Measurements from ENCODE around the gene PDX1. TPM values are rescaled to one million over a fixed set of nuclear protein-coding genes. Genes with fewer than 3 reads are reported as not detected.

The PDX1 gene
- total RNA-seq, 1 experiment from 2014 or later = 1.7 TPM

DNA sequence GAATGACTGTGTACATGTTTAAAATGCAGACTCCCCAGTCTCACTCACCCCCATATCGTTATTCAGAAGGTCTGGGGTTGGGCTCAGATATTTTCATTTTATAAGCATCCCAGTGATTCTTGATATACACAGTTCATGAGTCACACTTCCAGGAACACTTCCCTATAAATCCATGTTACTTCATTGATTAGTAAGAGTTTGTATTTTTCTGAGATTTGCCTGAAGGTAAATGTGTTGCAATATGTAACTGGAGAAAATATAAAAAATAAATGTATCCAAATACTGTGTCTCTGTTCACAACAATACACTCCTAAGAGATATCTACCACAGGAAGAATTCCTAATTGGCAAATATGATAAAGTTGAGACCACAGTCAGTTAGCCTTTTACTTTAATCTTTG is 6.6 kb upstream of the PDX1 start:
- no peak overlapping the region for H2AFZ ChIP-seq (ENCODE audit: low read depth, low read length, poor library complexity, severe bottlenecking)
- RAD21 ChIA-PET (ENCODE audit: low non-redundant PET in 1 of 2, low total read pairs in 2 of 2, uncharacterized antibody in 2 of 2, unreplicated experiment in 2 of 2) = no interaction called here
- intact Hi-C loops (cut with micrococcal nuclease) = no loop called here
- no peak overlapping the region for H3K27ac ChIP-seq (ENCODE audit: low read depth, low read length)
- H3K4me3 ChIP-seq (replicated peaks in 1 of 2; ENCODE audit: low read depth in 1 of 2, low read length in 2 of 2) = no peak overlapping the region
- POLR2A ChIA-PET = no interaction called here
- H3K4me2 ChIP-seq (ENCODE audit: low read length) = no peak overlapping the region
- H3K9me3 ChIP-seq (ENCODE audit: control insufficient read depth in 1 of 2, insufficient read depth in 1 of 2, low read depth in 1 of 2, low read length in 2 of 2) = no peaks in the 10 kb centered on the region
- no peak overlapping the region for H3K9ac ChIP-seq (ENCODE audit: low read length)
- H4K20me1 ChIP-seq (ENCODE audit: insufficient read depth) = no peaks in the 10 kb centered on the region
- no peaks in the 10 kb centered on the region for H3K27me3 ChIP-seq (ENCODE audit: insufficient read depth, low read length)
- H3K4me1 ChIP-seq (ENCODE audit: control insufficient read depth in 1 of 2, insufficient read depth in 2 of 2, low read length in 2 of 2) = peaks cover 5 to 11% of the 10 kb centered on the region in 2 experiments
- DNase-seq (ENCODE audit: low read depth, low spot score) (no peak), ATAC-seq (no peak)
- BruUV-seq (replicated peaks) = no TSS peak
- H3K9me2 ChIP-seq (ENCODE audit: insufficient read depth) = no peaks in the 10 kb centered on the region
- CTCF ChIA-PET = no interaction called here
- TF ChIP-seq ELF1 (IDR thresholded peaks at IDR 0.05; ENCODE audit: borderline replicate concordance, low read depth) (no peak), RAD21 (IDR thresholded peaks at IDR 0.05; ENCODE audit: low read depth) (no peak), CBX3 (IDR thresholded peaks at IDR 0.05; ENCODE audit: low read depth) (no peak)
- TF ChIP-seq, protein P1, sequence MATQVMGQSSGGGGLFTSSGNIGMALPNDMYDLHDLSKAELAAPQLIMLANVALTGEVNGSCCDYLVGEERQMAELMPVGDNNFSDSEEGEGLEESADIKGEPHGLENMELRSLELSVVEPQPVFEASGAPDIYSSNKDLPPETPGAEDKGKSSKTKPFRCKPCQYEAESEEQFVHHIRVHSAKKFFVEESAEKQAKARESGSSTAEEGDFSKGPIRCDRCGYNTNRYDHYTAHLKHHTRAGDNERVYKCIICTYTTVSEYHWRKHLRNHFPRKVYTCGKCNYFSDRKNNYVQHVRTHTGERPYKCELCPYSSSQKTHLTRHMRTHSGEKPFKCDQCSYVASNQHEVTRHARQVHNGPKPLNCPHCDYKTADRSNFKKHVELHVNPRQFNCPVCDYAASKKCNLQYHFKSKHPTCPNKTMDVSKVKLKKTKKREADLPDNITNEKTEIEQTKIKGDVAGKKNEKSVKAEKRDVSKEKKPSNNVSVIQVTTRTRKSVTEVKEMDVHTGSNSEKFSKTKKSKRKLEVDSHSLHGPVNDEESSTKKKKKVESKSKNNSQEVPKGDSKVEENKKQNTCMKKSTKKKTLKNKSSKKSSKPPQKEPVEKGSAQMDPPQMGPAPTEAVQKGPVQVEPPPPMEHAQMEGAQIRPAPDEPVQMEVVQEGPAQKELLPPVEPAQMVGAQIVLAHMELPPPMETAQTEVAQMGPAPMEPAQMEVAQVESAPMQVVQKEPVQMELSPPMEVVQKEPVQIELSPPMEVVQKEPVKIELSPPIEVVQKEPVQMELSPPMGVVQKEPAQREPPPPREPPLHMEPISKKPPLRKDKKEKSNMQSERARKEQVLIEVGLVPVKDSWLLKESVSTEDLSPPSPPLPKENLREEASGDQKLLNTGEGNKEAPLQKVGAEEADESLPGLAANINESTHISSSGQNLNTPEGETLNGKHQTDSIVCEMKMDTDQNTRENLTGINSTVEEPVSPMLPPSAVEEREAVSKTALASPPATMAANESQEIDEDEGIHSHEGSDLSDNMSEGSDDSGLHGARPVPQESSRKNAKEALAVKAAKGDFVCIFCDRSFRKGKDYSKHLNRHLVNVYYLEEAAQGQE (IDR thresholded peaks at IDR 0.05; ENCODE audit: low read depth) = no peak
- no peaks in the 10 kb centered on the region for H3K36me3 ChIP-seq (ENCODE audit: control insufficient read depth in 1 of 2, insufficient read depth in 2 of 2, low read length in 2 of 2)
- no peaks in the 10 kb centered on the region for H3K79me2 ChIP-seq (ENCODE audit: insufficient read depth, low read length)

All from HCT116 (cell line).